HEK293 (cell line): ENCODE results near the gene CPNE2.

Experiments
- CTCF ChIA-PET: fragments of 350-600 bp; formaldehyde crosslinking; extraction: SDS; loops from one replicate; lab custom pipeline; 2021; ENCODE audit warnings: antibody characterized with exemption; lab: Yijun Ruan, JAX
- POLR2A ChIA-PET: fragments of 300-600 bp; formaldehyde crosslinking; extraction: SDS; loops from one replicate; lab custom pipeline; 2020; ENCODE audit warnings: antibody characterized with exemption, inconsistent platforms; lab: Yijun Ruan, JAX
- H3K27ac ChIP-seq: fragments of 200-500 bp; sonication (Bioruptor generic); 2 replicates; pipeline ENCODE4 v1.5.1; 2014; ENCODE audit warnings: low read depth, low read length, control low read depth, inconsistent platforms; ENCODE audit errors: extremely low read depth
- H3K36me3 ChIP-seq, 2 experiments: fragments of 200-500 bp in 1 of 2; sonication (Bioruptor generic) in 1 of 2; 1 replicate in 1 of 2; 2 replicates in 1 of 2; pipeline ENCODE4 v1.5.1; 2014 to 2017; ENCODE audit warnings: inconsistent platforms in 2 of 2, low read length in 2 of 2; ENCODE audit not compliant: control insufficient read depth in 2 of 2, insufficient read depth in 1 of 2
- H3K4me1 ChIP-seq: fragments of 200-500 bp; sonication (Bioruptor generic); 2 replicates; pipeline ENCODE4 v1.5.1; 2014; ENCODE audit warnings: mild to moderate bottlenecking, low read length, inconsistent platforms; ENCODE audit not compliant: control insufficient read depth, insufficient read depth
- H3K4me3 ChIP-seq: 2 replicates; pipeline ENCODE4 v1.5.1; 2011; ENCODE audit warnings: low read depth, mild to moderate bottlenecking, control low read depth, low read length, moderate library complexity
- H3K9me3 ChIP-seq: fragments of 200-500 bp; sonication (Bioruptor generic); 2 replicates; pipeline ENCODE4 v1.5.1; 2014; ENCODE audit warnings: low read depth, low read length, inconsistent platforms; ENCODE audit not compliant: control insufficient read depth, insufficient read depth
- CTCF ChIP-seq: fragments of 450-650 bp; formaldehyde crosslinking; IDR thresholded peaks from 2 replicates; pipeline ENCODE4 v1.5.1; 2016; ENCODE audit warnings: missing biosample characterization, missing genetic modification characterization
- GFI1B ChIP-seq: fragments of 450-650 bp; formaldehyde crosslinking; IDR thresholded peaks from 2 replicates; pipeline ENCODE4 v1.5.1; 2016; ENCODE audit warnings: missing biosample characterization, missing genetic modification characterization
- GLI4 ChIP-seq: fragments of 450-650 bp; formaldehyde crosslinking; IDR thresholded peaks from 2 replicates; pipeline ENCODE4 v1.5.1; 2016; ENCODE audit warnings: missing biosample characterization, missing genetic modification characterization
- HOXA7 ChIP-seq: sonication (generic); formaldehyde crosslinking; IDR thresholded peaks from 2 replicates; pipeline ENCODE4 v1.8.1; 2022; ENCODE audit warnings: missing genetic modification reagents, borderline replicate concordance
- KLF8 ChIP-seq: fragments of 450-650 bp; formaldehyde crosslinking; IDR thresholded peaks from 2 replicates; pipeline ENCODE4 v1.5.1; 2016; ENCODE audit warnings: missing biosample characterization, missing genetic modification characterization
- MYNN ChIP-seq: fragments of 450-650 bp; formaldehyde crosslinking; IDR thresholded peaks from 2 replicates; pipeline ENCODE4 v1.5.1; 2016; ENCODE audit warnings: missing biosample characterization, missing genetic modification characterization, borderline replicate concordance
- ZBTB6 ChIP-seq: fragments of 450-650 bp; formaldehyde crosslinking; IDR thresholded peaks from 2 replicates; pipeline ENCODE4 v1.5.1; 2017; ENCODE audit warnings: missing biosample characterization, missing genetic modification characterization
- ZEB2 ChIP-seq: fragments of 450-650 bp; formaldehyde crosslinking; IDR thresholded peaks from 2 replicates; pipeline ENCODE4 v1.5.1; 2016; ENCODE audit warnings: missing biosample characterization, missing genetic modification characterization
- ZNF121 ChIP-seq: fragments of 450-650 bp; formaldehyde crosslinking; IDR thresholded peaks from 2 replicates; pipeline ENCODE4 v1.5.1; 2016; ENCODE audit warnings: missing biosample characterization, missing genetic modification characterization
- ZNF132 ChIP-seq: fragments of 450-650 bp; formaldehyde crosslinking; IDR thresholded peaks from 2 replicates; pipeline ENCODE4 v1.5.1; 2017; ENCODE audit warnings: missing biosample characterization, missing genetic modification characterization, borderline replicate concordance
- ZNF223 ChIP-seq: fragments of 450-650 bp; formaldehyde crosslinking; IDR thresholded peaks from 2 replicates; pipeline ENCODE4 v1.5.1; 2016; ENCODE audit warnings: missing biosample characterization, missing genetic modification characterization
- ZNF248 ChIP-seq: fragments of 450-650 bp; formaldehyde crosslinking; IDR thresholded peaks from 2 replicates; pipeline ENCODE4 v1.5.1; 2017; ENCODE audit warnings: missing biosample characterization, missing genetic modification characterization
- ZNF292 ChIP-seq: fragments of 450-650 bp; formaldehyde crosslinking; IDR thresholded peaks from 2 replicates; pipeline ENCODE4 v1.5.1; 2016; ENCODE audit warnings: low read depth, missing biosample characterization, missing genetic modification characterization, borderline replicate concordance
- ZNF350 ChIP-seq: fragments of 450-650 bp; formaldehyde crosslinking; IDR thresholded peaks from 2 replicates; pipeline ENCODE4 v1.5.0; 2017; ENCODE audit warnings: missing biosample characterization, mild to moderate bottlenecking, missing genetic modification characterization
- ZNF354C ChIP-seq: fragments of 450-650 bp; formaldehyde crosslinking; IDR thresholded peaks from 2 replicates; pipeline ENCODE4 v1.5.1; 2016; ENCODE audit warnings: missing biosample characterization, missing genetic modification characterization, low read depth, borderline replicate concordance
- ZNF433 ChIP-seq: fragments of 450-650 bp; formaldehyde crosslinking; IDR thresholded peaks from 2 replicates; pipeline ENCODE4 v1.5.1; 2016; ENCODE audit warnings: missing biosample characterization, missing genetic modification characterization, low read depth
- ZNF514 ChIP-seq: fragments of 450-650 bp; formaldehyde crosslinking; IDR thresholded peaks from 2 replicates; pipeline ENCODE4 v1.5.1; 2016; ENCODE audit warnings: missing biosample characterization, missing genetic modification characterization
- ZNF623 ChIP-seq: fragments of 450-650 bp; formaldehyde crosslinking; IDR thresholded peaks from 2 replicates; pipeline ENCODE4 v1.5.1; 2016; ENCODE audit warnings: missing biosample characterization, missing genetic modification characterization
- ZNF624 ChIP-seq: fragments of 450-650 bp; formaldehyde crosslinking; IDR thresholded peaks from 2 replicates; pipeline ENCODE4 v1.5.1; 2017; ENCODE audit warnings: missing biosample characterization, missing genetic modification characterization
- ZNF660 ChIP-seq: fragments of 450-650 bp; IDR thresholded peaks from 2 replicates; pipeline ENCODE4 v1.5.1; 2018; ENCODE audit warnings: missing biosample characterization, mild to moderate bottlenecking, missing genetic modification characterization
- ZNF692 ChIP-seq: fragments of 450-650 bp; formaldehyde crosslinking; IDR thresholded peaks from 2 replicates; pipeline ENCODE4 v1.5.1; 2016; ENCODE audit warnings: missing biosample characterization, missing genetic modification characterization
- ZNF776 ChIP-seq: fragments of 450-650 bp; formaldehyde crosslinking; IDR thresholded peaks from 2 replicates; pipeline ENCODE4 v1.5.0; 2017; ENCODE audit warnings: missing biosample characterization, missing genetic modification characterization, borderline replicate concordance
- ZNF791 ChIP-seq: fragments of 450-650 bp; formaldehyde crosslinking; IDR thresholded peaks from 2 replicates; pipeline ENCODE4 v1.5.1; 2016; ENCODE audit warnings: missing biosample characterization, missing genetic modification characterization

Gene CPNE2

GRCh38 chr16:57163842-57164241 lies 71.5 kb downstream of the CPNE2 start:
- H3K4me3 ChIP-seq: no peak overlapping the region
- no peaks in the 10 kb centered on the region for H3K4me1 ChIP-seq
- POLR2A ChIA-PET: no interaction called here
- CTCF ChIA-PET: no interaction called here
- peaks cover 38 to 73% of the 10 kb centered on the region in 2 experiments for H3K36me3 ChIP-seq
- no peak for TF ChIP-seq ZBTB6 (tag by site-specific recombination)
- TF ChIP-seq ZNF292 (tag by site-specific recombination): no peak
- TF ChIP-seq ZNF791 (tag by site-specific recombination): no peak
- no peak for TF ChIP-seq KLF8 (tag by site-specific recombination)
- no peak for TF ChIP-seq ZNF354C (tag by site-specific recombination)
- TF ChIP-seq ZNF692: no peak
- TF ChIP-seq ZNF350 (tag by site-specific recombination): no peak
- TF ChIP-seq MYNN (tag by site-specific recombination): no peak
- TF ChIP-seq ZNF223: no peak
- TF ChIP-seq ZNF121 (tag by site-specific recombination): no peak
- TF ChIP-seq CTCF (tag by site-specific recombination): no peak
- TF ChIP-seq ZEB2 (tag by site-specific recombination): no peak
- no peak for TF ChIP-seq GFI1B (tag by site-specific recombination)
- TF ChIP-seq ZNF248 (tag by site-specific recombination): no peak
- H3K9me3 ChIP-seq: no peaks in the 10 kb centered on the region
- no peak overlapping the region for H3K27ac ChIP-seq

- POLR2A ChIA-PET: no interaction called here
- H3K27ac ChIP-seq: no peak overlapping the region
- H3K9me3 ChIP-seq: no peaks in the 10 kb centered on the region
- H3K36me3 ChIP-seq: peaks cover 40 to 77% of the 10 kb centered on the region in 2 experiments
- no peaks in the 10 kb centered on the region for H3K4me1 ChIP-seq
- CTCF ChIA-PET: interaction anchor here (1.0 kb wide), 1 partner anchor 81 kb away, joined by 3 read pairs; no protein-coding TSS in a partner anchor
- no peak overlapping the region for H3K4me3 ChIP-seq
- TF ChIP-seq ZNF623 (tag by site-specific recombination) (no peak), HOXA7 (CRISPR knock-in tag) (no peak), GLI4 (no peak), ZNF433 (tag by site-specific recombination) (no peak), ZNF514 (tag by site-specific recombination) (no peak), ZNF624 (tag by site-specific recombination) (no peak), ZNF132 (tag by site-specific recombination) (no peak), ZNF776 (tag by site-specific recombination) (no peak), ZNF660 (tag by site-specific recombination) (no peak)
Measured at GRCh38 chr16:57165483-57165882, 73.1 kb downstream of the CPNE2 start.
